ENCODE results near the gene BLOC1S5. TPM values are rescaled to one million over a fixed set of nuclear protein-coding genes. Genes with fewer than 3 reads are reported as not detected.
"Not testable (repeated sequence)": the region's sequence is repeated elsewhere in the genome, so short reads cannot be mapped to it uniquely, and the experiment has no call there.

Gene BLOC1S5
- total and polyA plus RNA-seq, 3 donors from 2014 or later, result 8.4 to 12.1 (median 10.9) TPM

DNA sequence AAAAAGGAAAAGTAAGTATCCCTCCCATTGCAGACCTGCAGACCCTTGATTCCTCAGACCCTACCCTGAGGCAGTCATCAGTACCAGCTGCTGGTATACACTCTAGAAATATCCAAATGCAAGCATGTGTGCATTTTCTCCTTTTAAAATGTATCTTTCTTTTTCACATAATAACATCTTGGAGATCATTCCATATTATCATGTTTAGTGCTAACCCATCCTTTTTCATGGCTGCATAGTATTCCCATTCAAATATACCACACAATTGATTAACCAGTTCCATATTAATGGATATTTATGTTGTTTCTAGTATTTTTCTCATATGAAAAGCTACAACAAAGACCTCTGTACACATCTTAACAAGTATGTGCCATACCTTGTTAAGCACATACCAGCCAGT is 70.8 kb downstream of the BLOC1S5 start:
- H3K36me3 ChIP-seq (ENCODE audit: low read depth, missing control alignments), result no peaks in the 10 kb centered on the region
- no peaks in the 10 kb centered on the region for H3K4me1 ChIP-seq
- intact Hi-C loops (cut with DNase I; ENCODE audit: low total_unique reads), result loop anchor here (5.0 kb wide), 1 partner anchor 266 kb away; the partner anchor contains the start of gene BMP6
- H3K27me3 ChIP-seq, result no peaks in the 10 kb centered on the region
- no peaks in the 10 kb centered on the region for H3K9me3 ChIP-seq
- DNase-seq, result no peak
- H3K4me3 ChIP-seq, result no peak overlapping the region
- H3K27ac ChIP-seq, result no peak overlapping the region
- TF ChIP-seq, protein P1, sequence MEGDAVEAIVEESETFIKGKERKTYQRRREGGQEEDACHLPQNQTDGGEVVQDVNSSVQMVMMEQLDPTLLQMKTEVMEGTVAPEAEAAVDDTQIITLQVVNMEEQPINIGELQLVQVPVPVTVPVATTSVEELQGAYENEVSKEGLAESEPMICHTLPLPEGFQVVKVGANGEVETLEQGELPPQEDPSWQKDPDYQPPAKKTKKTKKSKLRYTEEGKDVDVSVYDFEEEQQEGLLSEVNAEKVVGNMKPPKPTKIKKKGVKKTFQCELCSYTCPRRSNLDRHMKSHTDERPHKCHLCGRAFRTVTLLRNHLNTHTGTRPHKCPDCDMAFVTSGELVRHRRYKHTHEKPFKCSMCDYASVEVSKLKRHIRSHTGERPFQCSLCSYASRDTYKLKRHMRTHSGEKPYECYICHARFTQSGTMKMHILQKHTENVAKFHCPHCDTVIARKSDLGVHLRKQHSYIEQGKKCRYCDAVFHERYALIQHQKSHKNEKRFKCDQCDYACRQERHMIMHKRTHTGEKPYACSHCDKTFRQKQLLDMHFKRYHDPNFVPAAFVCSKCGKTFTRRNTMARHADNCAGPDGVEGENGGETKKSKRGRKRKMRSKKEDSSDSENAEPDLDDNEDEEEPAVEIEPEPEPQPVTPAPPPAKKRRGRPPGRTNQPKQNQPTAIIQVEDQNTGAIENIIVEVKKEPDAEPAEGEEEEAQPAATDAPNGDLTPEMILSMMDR (IDR thresholded peaks at IDR 0.05), result no peak
- no peak for TF ChIP-seq POLR2A (IDR thresholded peaks at IDR 0.05)

DNA sequence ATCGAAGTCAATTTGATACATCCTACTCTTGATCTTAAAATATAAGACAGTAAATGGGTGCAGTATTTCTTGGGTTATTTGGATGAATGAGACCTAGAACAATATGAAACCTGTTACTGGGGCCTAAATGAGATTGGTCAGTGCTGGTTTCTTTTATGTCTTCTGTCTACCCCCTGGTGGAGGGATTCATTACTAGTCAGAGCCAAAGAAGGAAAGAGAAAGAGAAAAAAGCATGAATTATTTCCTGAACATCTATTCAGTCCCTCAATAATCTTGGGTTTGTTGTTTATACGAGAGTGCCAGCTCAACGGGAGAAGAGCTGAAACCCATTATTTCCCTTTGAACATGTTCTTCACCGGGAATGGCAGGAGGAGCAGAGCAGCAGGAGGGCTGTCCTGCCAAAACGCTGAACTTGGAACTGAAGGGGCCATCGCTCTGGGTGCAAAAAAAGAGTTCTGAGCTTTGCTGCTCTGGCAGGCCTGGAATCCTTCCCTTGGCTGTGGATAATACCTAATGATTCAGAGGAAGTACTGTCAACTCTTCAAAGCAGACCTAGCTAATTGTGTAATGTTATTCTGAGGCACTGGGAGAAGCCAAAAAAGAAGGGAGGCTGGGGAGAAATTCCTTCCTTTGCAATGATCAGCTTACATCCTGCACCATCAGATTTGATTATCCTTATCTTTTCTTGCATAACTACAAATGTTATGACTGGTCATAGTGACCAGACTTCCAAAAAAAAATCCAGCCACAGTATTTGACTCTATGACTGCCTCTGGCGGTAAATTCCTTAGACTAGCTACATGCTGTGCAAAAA is 72.0 kb downstream of the BLOC1S5 start:
- Histone ChIP-seq H3K27ac (no peak overlapping the region), H3K4me3 (no peak overlapping the region), H3K4me1 (no peaks in the 10 kb centered on the region), H3K27me3 (no peaks in the 10 kb centered on the region), H3K36me3 (ENCODE audit: low read depth, missing control alignments) (no peaks in the 10 kb centered on the region), H3K9me3 (no peaks in the 10 kb centered on the region)
- no peak for TF ChIP-seq POLR2A (IDR thresholded peaks at IDR 0.05)
- TF ChIP-seq, protein P1 (IDR thresholded peaks at IDR 0.05), result peak; percentile 36 to 55 (median 51)
- 37 to 59% methylated on average over 7 of the region's 7 CpGs for WGBS, 2 donors
- DNase-seq, result no peak
- intact Hi-C loops (cut with DNase I; ENCODE audit: low total_unique reads), result loop anchor here (5.0 kb wide), 1 partner anchor 265 kb away; the partner anchor contains the start of gene BMP6

DNA sequence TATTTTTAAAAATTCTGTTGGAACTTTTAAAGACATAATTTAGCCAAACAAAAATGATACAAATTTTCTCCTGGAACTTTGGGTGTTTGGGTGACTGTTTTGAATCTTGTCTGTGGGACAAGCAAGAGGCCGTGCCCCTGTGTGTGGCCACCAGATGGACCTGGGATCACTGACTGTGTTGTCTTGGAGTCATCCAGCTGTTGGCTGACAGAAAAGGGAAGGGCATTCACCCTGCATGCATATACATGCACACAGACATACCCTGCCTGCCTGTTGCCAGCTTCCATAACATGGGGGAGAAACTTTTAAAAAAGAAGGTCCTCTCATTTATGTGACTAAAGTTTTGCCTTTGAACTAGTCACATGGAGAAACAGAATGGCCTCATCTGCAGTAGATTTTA is 72.7 kb downstream of the BLOC1S5 start:
- no peak for DNase-seq
- Histone ChIP-seq H3K27me3 (no peaks in the 10 kb centered on the region), H3K36me3 (ENCODE audit: low read depth, missing control alignments) (no peaks in the 10 kb centered on the region), H3K4me1 (no peaks in the 10 kb centered on the region), H3K4me3 (no peak overlapping the region), H3K27ac (no peak overlapping the region), H3K9me3 (no peaks in the 10 kb centered on the region)
- TF ChIP-seq, protein P1 (IDR thresholded peaks at IDR 0.05), result no peak
- no peak for TF ChIP-seq POLR2A (IDR thresholded peaks at IDR 0.05)
- 86 to 93% methylated on average over 1 of the region's 1 CpG for WGBS, 2 donors
- intact Hi-C loops (cut with DNase I; ENCODE audit: low total_unique reads), result loop anchor here (5.0 kb wide), 1 partner anchor 264 kb away; the partner anchor contains the start of gene BMP6

DNA sequence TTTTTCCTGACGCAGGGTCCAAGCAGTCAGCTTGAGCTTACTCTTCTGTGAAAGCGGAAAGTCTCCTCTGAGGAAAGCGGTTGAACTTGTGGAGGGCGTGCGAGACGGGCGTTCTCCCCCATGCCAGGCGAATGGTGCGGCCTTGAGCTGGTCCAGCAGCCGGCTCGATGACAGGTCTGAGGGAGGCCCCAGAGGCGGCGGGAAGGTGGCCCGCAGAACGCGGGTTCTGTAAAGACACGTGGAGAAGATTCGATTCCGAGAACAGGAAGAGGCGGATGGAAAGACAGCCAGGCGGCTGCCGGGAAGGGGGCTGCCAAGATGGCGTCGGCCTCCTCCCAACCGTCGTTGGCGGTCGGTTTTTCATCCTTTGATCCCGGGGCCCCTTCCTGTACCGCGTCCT is 78.0 kb downstream of the BLOC1S5 start:
- Histone ChIP-seq H3K4me1 (no peaks in the 10 kb centered on the region), H3K9me3 (no peaks in the 10 kb centered on the region), H3K27me3 (no peaks in the 10 kb centered on the region), H3K36me3 (ENCODE audit: low read depth, missing control alignments) (no peaks in the 10 kb centered on the region), H3K27ac (no peak overlapping the region), H3K4me3 (peak overlapping the region; percentile 29 to 40)
- WGBS, 2 donors, result 71 to 82% methylated on average over 31 of the region's 31 CpGs
- no peak for DNase-seq
- TF ChIP-seq, protein P1 (IDR thresholded peaks at IDR 0.05), result no peak
- TF ChIP-seq POLR2A (IDR thresholded peaks at IDR 0.05), result no peak
- intact Hi-C loops (cut with DNase I; ENCODE audit: low total_unique reads), result no loop called here

DNA sequence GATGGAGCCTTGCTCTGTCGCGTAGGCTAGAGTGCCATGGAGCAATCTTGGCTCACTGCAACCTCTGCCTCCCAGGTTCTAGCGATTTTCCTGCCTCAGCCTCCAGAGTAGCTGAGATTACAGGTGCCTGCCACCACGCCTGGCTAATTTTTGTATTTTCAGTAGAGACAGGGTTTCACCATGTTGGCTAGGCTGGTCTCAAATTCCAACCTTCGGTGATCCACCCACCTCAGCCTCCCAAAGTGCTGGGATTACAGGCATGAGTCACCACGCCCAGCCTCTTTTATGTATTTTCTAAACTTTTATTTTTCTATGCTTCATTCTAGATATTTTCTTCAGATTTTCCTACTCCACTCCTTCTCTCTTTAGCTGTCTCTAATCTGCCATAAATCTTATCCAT is 80.2 kb downstream of the BLOC1S5 start:
- DNase-seq; intact Hi-C loops (cut with DNase I; ENCODE audit: low total_unique reads); H3K4me1 ChIP-seq; H3K9me3 ChIP-seq; H3K27ac ChIP-seq; H3K4me3 ChIP-seq; H3K27me3 ChIP-seq; H3K36me3 ChIP-seq (ENCODE audit: low read depth, missing control alignments): not testable (repeated sequence)
- WGBS, 2 donors, result 68 to 79% methylated on average over 6 of the region's 6 CpGs

Data from testis (tissue), 3 donors.